Uterus (tissue), 2 donors: Measurements from ENCODE around the gene CAMK2N1.

Experiments used
- POLR2A ChIP-seq, 2 donors: fragments of 450-650 bp; IDR thresholded peaks; one replicate each; pipeline ENCODE4 v1.6.1; 2016; ENCODE audit warnings: antibody characterized with exemption in 2 of 2, mild to moderate bottlenecking in 1 of 2, moderate library complexity in 1 of 2
- TF ChIP-seq, protein P1 (sequence below), 4 experiments: fragments of 200-600 bp in 2 of 4; fragments of 450-650 bp in 2 of 4; sonication (generic) in 2 of 4; IDR thresholded peaks; one replicate each; pipeline ENCODE4 v1.5.1; 2016 to 2019; ENCODE audit warnings: antibody characterized with exemption in 4 of 4, mild to moderate bottlenecking in 2 of 4, moderate library complexity in 1 of 4

GRCh38 chr1:20437640-20438039, 48.4 kb downstream of the CAMK2N1 start:
- TF ChIP-seq, protein P1, sequence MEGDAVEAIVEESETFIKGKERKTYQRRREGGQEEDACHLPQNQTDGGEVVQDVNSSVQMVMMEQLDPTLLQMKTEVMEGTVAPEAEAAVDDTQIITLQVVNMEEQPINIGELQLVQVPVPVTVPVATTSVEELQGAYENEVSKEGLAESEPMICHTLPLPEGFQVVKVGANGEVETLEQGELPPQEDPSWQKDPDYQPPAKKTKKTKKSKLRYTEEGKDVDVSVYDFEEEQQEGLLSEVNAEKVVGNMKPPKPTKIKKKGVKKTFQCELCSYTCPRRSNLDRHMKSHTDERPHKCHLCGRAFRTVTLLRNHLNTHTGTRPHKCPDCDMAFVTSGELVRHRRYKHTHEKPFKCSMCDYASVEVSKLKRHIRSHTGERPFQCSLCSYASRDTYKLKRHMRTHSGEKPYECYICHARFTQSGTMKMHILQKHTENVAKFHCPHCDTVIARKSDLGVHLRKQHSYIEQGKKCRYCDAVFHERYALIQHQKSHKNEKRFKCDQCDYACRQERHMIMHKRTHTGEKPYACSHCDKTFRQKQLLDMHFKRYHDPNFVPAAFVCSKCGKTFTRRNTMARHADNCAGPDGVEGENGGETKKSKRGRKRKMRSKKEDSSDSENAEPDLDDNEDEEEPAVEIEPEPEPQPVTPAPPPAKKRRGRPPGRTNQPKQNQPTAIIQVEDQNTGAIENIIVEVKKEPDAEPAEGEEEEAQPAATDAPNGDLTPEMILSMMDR (IDR thresholded peaks at IDR 0.05): no peak
- no peak for TF ChIP-seq POLR2A (IDR thresholded peaks at IDR 0.05)
